SKM-1 (cell line): ENCODE data around the gene ERMAP.
"Not testable (repeated sequence)": the region's sequence is repeated elsewhere in the genome, so short reads cannot be mapped to it uniquely, and the experiment has no call there.

Experiments
- DNase-seq: peaks from one replicate; lab custom pipeline; 2025; ENCODE audit not compliant: unreplicated experiment; lab: John Stamatoyannopoulos, UW

The ERMAP gene

DNA sequence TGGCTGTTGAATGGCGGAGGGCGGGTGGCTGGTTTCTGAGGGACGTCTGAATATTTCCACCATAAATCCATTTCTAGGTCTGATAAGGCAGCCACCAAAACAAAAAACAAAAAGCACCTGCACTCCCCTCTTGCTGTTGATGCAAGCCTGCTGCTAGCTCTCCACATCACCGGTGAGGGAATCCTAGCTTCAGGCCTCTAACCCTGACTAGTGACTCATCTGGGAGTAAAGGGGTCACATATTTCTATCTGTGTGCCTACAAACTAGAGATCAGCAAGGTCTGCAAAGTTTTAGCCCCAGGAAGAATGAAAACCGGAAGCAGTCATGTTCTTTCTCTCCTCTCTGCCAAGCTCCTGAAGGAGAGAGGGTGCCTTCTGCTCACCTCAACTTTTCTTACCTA lies 10.3 kb upstream of the ERMAP start:
- no peak for DNase-seq

DNA sequence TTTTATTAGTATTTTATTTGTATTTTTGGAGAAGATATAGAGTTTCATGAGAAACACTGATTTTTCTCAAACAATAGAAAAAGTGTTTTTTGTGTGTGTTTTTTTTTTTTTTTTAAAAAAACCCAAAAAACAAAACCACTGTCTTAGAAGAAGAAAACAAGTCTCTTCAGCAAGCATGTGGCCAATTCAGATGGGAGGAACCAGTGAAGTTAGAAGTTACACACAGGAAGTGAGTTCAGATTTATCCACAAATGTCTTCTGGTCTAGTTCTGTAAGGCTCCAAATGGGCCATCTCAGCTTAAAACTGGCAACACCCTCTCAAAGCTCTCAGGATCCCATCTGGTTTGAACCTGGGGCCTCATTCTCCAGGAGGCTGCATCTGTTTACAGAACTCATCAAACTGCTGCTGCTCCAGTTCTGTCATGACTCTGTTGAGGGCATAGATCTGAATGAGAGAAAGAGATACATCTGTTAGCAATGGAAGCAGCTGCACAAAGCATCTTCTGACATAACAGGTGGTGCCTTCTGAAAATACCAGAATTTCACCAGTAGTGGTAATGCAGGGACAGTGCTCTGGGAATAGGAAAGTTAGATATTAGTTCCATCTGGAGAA lies 9.8 kb upstream of the ERMAP start:
- no peak for DNase-seq

DNA sequence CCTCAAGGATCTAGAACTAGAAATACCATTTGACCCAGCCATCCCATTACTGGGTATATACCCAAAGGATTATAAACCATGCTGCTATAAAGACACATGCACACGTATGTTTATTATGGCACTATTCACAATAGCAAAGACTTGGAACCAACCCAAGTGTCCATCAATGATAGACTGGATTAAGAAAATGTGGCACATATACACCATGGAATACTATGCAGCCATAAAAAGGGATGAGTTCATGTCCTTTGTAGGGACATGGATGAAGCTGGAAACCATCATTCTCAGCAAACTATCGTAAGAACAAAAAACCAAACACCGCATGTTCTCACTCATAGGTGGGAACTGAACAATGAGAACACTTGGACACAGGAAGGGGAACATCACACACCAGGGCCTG lies 2.1 kb upstream of the ERMAP start:
- not testable (repeated sequence) for DNase-seq

DNA sequence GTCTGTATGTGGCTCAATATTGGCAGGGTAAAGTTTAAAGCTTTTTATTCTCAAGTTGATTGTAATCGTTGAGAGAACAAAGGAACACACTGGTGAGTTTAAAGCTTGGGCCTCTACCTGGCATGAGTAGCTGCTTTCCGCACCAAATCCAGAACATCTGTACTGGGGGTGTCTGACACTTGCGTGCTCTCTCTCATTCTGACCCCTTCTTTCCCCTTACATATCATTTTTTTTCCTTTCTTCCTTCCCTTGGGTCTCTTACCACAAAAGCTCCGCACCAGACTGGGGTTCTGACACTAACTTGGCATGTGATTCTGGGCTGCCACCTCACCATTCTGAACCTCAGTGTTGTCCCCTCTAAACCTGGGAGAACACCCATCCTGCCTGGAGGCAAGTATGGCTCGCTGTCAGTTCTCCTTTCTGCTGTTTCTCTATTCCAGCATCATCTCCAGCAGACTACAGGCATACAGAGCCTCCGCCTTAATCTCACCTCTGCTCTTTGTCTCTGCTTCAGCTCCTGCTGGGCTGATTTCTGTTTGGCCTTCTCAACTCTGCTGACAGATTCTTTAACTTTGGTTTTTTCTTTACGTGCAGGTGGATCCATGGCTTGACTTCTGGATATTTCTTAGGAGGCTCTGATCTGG lies 859 bp upstream of the ERMAP start:
- DNase-seq, result no peak

DNA sequence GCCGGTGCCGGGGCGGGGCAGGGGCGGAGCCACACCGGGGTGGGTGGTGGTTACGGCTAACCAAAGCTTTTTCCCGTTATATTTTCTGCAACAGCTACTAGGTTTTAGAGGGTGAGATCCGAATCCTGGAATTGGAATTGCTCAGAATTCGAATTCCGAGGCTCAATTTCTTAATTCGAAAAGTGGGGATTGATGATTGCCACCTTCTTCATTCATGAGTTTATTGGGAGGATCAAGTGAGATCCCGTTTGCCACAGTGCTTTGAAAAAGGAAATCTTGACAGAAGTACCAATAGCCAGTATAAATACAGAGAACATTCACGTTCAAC lies 482 bp downstream of the ERMAP start:
- no peak for DNase-seq

DNA sequence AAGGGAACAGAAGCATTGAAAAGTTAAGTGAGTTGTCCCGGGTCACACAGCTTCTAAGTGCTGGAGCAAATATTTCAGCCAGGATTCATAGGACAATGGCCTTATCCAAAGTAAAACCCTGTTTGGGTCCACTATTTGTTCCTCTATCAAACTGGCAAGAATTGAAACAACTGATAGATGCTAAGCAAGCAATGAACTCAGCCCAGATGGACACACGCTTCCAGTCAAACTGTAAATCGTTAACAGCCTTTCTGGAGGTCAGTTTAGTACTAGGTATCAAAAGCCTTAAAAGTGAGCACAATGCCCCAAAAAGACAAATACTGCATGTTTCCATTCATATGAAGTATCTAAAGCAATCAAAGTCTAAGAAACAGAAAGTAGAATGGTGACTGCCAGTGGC lies 1.1 kb downstream of the ERMAP start:
- no peak for DNase-seq

DNA sequence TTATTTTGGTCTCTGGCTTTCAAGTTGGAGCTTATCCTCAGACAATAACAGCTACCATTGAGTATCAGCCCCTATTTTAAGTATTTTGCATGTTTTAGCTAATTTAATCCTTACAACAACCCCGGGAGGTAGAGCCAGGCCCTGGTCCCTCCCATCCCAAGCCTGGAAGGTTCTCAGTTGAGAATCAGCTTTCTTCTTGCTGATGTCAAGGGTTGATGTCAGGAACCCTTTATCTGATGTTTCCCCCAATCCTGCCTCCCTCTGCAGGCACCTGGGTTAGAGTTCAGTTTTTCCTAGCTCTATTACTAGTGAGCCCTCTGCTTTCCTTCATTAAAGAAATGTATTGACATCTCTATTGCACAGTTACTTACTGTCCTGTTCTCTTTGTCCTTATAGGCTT lies 3.9 kb downstream of the ERMAP start:
- DNase-seq, result no peak

DNA sequence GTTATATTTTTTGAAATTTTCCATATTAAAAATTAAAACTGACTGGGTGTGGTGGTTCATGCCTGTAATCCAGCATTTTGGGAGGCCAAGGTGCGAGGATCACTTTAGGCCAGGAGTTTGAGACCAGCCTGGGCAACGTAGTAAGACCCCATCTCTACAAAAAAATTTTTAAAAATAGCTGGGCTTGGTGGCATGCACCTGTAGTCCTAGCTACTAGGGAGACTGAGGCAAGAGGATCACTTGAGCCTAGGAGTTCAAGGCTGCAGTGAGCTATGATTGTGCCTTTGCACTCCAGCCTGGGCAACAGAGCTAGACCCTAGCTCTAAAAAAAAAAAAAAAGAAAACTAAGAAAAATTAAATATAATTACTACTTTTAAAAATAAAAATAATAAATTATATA lies 4.8 kb downstream of the ERMAP start:
- no peak for DNase-seq

DNA sequence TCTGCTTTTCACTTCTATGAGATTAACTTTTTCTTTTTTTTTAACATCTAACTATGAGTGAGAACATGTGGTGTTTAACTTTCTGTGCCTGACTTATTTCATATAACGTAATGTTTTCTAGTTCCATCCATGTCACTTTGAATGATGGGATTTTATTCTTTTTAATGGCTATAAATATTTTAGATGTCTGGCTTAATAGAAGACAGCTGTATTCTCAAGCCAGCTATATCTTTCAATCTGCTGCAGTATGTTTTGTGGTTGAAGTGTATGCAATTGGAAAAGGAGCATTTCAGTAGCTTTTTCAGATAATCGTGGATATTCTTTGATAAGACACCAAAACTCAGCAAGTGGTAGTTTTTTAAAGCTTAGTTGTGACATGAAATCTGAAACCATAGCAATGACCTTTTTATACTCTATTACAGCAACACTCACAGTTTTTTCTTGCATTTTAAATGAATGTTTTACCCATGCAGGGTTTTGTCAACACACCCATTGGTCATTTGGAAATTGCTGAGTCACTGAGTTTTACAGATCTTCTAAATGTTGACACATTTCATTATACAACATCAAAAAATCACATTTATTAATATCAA lies 6.0 kb downstream of the ERMAP start:
- no peak for DNase-seq

DNA sequence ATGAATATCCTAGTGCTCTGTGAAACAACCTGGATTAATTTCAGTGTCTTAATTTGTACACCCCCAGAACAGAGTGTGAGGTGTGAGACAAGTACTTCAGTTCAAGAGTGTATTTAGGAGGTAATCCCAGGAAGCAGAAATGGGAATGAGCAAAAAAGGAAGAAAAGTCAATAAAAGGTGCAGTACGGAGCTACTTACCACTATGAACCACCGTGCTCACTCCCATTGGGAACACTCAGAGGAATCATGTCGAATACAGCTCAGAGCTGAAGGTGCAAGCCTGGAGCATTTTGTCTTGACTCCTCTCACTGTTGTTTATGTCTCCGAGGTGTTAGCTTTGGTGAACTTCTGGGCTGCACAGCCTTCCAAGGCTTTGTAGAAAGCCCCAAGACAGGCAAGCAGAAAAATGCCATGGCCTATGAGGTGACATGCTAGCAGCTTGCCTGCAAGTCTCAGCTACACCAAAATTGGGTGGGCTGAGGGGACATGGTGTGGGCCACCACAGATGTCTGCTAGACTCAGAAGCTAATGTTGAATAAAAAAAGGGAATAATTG lies 7.6 kb downstream of the ERMAP start:
- DNase-seq, result no peak

DNA sequence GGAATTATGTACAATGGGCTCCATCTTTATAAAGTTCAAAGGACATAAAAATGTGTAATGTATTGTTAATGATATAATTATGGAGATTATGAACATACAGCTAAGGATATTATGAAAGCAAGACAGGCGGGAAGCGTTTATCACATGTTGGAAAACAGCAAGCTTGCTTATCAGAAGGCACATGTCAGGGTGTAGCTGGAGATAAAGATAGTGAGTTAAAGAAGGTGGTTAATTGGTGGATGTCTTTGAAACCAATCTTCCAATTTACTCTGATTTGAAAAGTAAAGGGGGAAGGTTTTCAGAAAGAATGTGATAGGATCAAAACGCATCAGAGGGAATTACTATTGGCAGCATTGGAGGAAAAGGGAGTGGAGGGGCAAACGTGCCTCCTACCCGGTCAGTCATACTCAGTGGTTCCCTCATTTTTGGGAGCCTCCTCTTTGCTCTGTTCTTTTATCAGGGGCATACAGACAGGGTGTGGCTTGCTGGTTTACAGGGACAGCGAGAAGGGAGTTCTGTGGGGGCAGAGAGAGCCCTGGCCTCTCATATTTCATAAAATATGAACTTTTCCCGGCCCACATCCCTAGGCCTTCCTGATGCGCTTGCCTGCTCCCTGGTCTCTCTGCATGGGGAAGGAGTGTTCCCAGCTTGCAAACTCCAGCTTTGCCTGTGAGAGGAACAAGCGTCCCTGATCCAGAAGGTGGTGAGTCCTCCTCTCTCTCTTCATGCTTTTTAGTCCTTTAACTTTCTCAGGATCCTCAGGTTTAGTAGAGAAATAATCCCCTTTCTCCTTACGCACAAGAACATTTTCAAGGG lies 8.3 kb downstream of the ERMAP start:
- DNase-seq, result no peak

DNA sequence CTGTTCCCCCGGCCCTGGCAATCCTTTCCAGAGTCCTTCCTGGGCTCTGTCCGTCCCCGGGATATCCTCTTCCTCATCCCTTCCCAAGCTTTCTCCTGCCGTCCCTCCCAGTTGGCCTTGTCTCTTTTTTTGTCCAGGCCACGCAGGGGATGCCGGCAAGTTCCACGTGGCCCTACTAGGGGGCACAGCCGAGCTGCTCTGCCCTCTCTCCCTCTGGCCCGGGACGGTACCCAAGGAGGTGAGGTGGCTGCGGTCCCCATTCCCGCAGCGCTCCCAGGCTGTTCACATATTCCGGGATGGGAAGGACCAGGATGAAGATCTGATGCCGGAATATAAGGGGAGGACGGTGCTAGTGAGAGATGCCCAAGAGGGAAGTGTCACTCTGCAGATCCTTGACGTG lies 13.7 kb downstream of the ERMAP start:
- DNase-seq, result no peak

DNA sequence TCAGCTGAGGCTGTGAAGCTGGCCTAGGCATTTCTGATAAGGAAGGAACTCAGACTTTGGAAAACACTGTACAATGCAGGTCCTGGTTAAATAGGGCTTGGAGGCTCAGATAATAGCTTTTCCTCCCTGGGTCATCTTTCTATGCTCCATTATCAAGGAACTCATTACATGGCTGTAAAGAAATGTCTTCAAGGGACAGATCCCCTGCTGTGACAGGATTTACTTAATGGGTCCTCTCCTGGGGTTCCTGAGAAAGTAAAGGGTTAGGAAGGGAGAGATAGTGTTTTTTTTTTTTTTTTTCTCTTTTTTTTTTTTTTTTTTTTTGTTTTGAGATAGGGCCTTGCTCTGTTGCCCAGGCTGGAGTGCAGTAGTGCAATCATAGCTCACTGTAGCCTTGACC lies 14.4 kb downstream of the ERMAP start:
- DNase-seq, result no peak

DNA sequence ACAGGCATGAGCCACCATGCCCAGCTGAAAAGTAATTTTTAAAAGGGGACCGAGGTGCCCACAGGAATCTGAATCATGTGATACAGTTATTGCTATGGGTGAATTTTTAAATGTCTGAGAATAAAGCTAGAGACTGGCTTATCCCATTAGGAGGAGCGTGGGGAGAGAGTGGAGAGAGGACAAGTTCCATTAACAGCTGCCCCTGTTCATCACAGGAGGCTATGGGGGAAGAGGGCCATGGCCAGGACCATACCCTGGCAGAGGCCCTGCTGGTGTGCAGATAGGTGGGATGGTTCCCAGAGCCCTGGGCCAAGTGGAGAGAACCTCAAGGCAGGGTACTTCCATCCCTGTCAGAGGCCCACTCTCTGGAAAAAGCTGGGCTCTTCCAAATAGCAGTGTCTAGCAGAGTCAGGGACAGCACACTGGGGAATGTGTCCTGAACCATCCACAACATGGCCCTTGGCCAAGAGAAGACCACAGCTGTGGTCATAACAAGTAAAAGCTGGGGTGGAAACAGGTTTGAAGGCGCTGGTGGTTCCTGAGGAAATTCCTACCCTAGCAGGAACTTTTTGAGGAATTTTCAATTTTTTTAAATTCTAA lies 15.8 kb downstream of the ERMAP start:
- DNase-seq, result no peak

DNA sequence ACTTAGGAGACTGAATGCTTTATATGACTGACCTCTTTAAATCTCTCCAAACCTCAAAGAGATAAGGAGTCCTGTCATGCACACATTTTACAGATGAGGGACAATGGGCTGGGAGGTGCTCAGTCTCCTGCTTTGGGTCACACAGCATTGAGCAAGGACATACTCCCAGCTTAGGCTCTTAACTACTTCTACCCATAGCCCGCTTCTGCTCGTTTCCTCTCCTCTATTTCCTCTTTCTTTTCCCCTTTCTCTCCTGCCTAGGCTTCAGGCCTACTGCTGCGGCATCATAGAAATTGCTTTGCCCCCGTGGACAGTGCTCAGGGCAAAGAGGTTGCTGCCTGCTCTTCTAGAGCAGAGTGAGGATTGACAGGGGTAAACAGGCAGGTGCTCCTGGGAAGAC lies 17.1 kb downstream of the ERMAP start:
- DNase-seq, result peak; percentile 54

DNA sequence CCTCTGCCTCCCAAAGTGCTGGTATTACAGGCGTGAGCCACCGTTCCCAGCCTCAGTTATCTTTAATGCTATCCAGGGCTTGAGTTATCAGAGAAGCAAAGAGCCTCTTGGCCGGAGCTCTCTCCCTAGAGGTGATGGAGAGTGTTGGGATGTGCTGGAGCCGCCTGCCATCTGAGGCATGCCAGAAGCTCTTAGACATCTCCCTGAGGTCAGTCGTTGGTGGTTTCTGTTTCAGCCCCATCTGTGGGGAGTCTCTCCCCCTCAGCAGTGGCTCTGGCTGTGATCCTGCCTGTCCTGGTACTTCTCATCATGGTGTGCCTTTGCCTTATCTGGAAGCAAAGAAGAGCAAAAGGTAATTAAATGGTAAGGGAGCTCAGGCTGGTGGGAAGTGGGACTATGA lies 17.9 kb downstream of the ERMAP start:
- DNase-seq, result no peak

DNA sequence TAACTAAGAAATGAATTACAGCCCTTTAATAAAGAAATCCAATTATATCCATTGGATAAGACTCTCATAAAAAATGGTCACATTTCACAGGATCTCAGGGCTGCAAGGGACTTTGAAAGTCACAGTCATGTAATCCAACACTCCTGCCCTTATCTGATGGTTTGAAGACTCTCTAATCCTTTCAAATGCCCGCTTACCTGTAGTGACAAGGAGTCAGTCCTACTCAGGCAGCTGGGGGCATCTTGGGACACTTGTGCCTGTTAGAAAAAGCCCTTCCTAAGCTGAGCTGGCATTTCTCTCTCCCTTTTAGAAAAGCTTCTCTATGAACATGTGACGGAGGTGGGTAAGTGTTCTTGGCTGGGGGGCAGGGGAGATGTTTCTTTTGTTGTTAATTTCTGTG lies 18.5 kb downstream of the ERMAP start:
- DNase-seq, result no peak

DNA sequence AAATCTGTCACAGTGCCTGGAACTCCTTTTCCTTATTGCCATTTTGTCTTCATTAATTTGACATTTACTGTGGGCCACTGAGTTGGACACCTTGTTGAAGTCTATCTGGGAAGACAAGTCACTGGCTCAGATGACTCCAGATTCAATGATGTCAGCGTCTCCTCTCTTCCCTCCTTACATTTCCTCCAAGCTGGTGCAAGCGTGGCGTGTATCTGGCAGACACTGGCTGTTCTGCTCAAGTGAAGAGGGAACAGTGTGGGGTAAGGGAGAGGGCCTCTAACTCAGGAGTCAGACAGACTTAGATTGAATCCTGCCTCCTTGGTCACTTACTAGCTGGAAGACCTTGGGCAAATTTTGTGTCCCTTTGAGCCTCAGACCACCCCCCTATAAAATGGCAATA lies 20.8 kb downstream of the ERMAP start:
- DNase-seq, result no peak

DNA sequence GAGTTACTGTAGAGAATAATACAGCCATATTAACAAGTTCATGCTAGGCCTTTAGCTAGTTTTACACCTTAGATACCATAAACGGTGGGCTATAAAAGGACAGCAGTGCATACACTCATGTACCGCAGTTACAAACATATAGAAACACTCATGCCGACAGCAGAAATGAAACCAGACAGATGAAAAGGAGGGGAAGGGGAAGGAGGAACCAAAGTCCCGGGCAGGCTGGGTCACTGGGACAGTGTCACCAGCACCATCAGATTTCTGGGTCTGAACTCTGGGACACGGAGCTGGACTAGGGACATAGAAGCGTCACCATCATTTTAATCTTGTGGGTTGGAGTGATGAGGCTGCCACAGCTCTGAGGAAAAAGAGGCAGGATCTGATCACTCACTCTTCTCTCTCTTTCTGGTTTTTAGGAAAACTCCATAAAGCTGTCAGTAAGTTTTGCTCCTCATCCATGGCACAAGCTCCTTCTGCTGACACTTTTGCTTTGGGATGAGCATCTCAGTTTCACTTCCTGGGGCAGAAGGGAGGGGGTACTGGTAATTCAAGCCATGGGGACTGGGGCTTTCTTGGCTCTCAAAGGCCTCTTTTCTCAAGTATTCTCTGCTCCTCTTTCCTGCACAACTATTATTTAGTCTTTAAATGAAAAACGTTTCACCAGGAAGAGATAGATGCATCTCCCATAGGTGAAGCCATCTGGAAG lies 21.7 kb downstream of the ERMAP start:
- DNase-seq, result no peak

DNA sequence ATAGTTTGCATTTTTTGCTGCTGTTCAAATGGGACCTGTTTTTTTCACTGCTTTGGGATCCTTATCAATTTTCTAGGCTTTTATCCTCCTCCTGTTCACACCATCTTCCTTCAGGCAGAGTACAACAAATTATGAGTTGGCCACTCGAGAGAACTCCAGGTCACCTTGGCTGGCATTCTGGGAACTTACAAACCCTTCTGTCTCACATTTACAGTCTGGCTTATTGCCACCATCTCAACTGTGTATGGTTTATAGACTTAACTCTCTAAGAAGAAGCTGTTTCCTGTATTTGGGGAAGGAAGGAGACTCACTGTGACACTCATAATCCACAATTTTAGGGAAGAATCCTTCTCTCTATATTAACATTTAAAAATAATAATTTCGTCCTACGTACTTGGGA lies 24.1 kb downstream of the ERMAP start:
- DNase-seq, result no peak
